ENCODE measurements around the gene AMPD2.

AMPD2 gene

GRCh38 chr1:109618661-109619575 lies 719 bp upstream of the AMPD2 start:
- DNase-seq: no peak

- no peak for DNase-seq
Observed at GRCh38 chr1:109620401-109620791, 759 bp downstream of the AMPD2 start.

- peak; percentile 87 to 89 for DNase-seq
Observed at GRCh38 chr1:109620841-109621286, 1.2 kb downstream of the AMPD2 start.

GRCh38 chr1:109621379-109622136 lies 1.9 kb downstream of the AMPD2 start:
- no peak for DNase-seq

GRCh38 chr1:109622137-109622892 lies 2.7 kb downstream of the AMPD2 start:
- DNase-seq: no peak

GRCh38 chr1:109622895-109623294 lies 3.3 kb downstream of the AMPD2 start:
- no peak for DNase-seq

- no peak for DNase-seq
Observed at GRCh38 chr1:109623601-109624161, 4.0 kb downstream of the AMPD2 start.

- no peak for DNase-seq
Observed at GRCh38 chr1:109624201-109625010, 4.8 kb downstream of the AMPD2 start.

GRCh38 chr1:109625176-109625575 lies 5.5 kb downstream of the AMPD2 start:
- no peak for DNase-seq

- no peak for DNase-seq
Observed at GRCh38 chr1:109625601-109626560, 6.2 kb downstream of the AMPD2 start.

GRCh38 chr1:109626682-109627408 lies 7.2 kb downstream of the AMPD2 start:
- DNase-seq: no peak

- DNase-seq: no peak
Observed at GRCh38 chr1:109627692-109628399, 8.2 kb downstream of the AMPD2 start.

- no peak for DNase-seq
Observed at GRCh38 chr1:109628540-109629321, 9.1 kb downstream of the AMPD2 start.

- no peak for DNase-seq
Observed at GRCh38 chr1:109629372-109630030, 9.9 kb downstream of the AMPD2 start.

GRCh38 chr1:109630081-109630897 lies 10.7 kb downstream of the AMPD2 start:
- DNase-seq: no peak

- no peak for DNase-seq
Observed at GRCh38 chr1:109630898-109631512, 11.4 kb downstream of the AMPD2 start.

Measured in NCI-H2081 (cell line).